PC-3 (cell line): ENCODE data around the gene STPG4. TPM values are rescaled to one million over a fixed set of nuclear protein-coding genes. Genes with fewer than 3 reads are reported as not detected.

ENCODE experiments used
- ATAC-seq: fragments of 200-7000 bp; cut with Tn5 transposase; 2 replicates; pipeline ENCODE4 v1.9.1; 2020; ENCODE audit warnings: mild to moderate bottlenecking, moderate library complexity
- BruUV-seq: library from RNA; stranded (reverse); fragments of 400-500 nt; replicated peaks from 2 replicates; lab custom pipeline; 2021; lab: Mats Ljungman, UMichigan
- CTCF ChIA-PET: fragments of 300-600 bp; sonication (Branson Sonifier 250); formaldehyde crosslinking; loops from one replicate; lab custom pipeline; 2022; ENCODE audit warnings: antibody characterized with exemption; lab: Charles Lee
- POLR2A ChIA-PET: fragments of 300-600 bp; sonication (Branson Sonifier 250); formaldehyde crosslinking; loops from one replicate; lab custom pipeline; 2022; ENCODE audit warnings: antibody characterized with exemption; ENCODE audit not compliant: unreplicated experiment; lab: Charles Lee
- DNase-seq: peaks from one replicate; pipeline ENCODE4 v3.0.0-alpha.2; 2015
- H2AFZ ChIP-seq: fragments of 300-600 bp; sonication (generic); 2 replicates; pipeline ENCODE4 v1.6.0; 2016; ENCODE audit warnings: antibody characterized with exemption, low read length
- H3F3A ChIP-seq: fragments of 300-600 bp; sonication (generic); one replicate; pipeline ENCODE4 v1.6.0; 2017; ENCODE audit warnings: antibody characterized with exemption, low read length, control low read depth, mild to moderate bottlenecking; ENCODE audit not compliant: unreplicated experiment
- H3K27ac ChIP-seq: fragments of 300-600 bp; sonication (generic); 2 replicates; pipeline ENCODE4 v1.5.1; 2016; ENCODE audit warnings: mild to moderate bottlenecking, low read length
- H3K27me3 ChIP-seq: fragments of 300-600 bp; sonication (generic); 2 replicates; pipeline ENCODE4 v1.6.1; 2016; ENCODE audit warnings: low read length, mixed read lengths
- H3K36me3 ChIP-seq: fragments of 300-600 bp; sonication (generic); 2 replicates; pipeline ENCODE4 v1.6.1; 2016; ENCODE audit warnings: low read depth, mixed run types, low read length, mixed read lengths
- H3K4me1 ChIP-seq: fragments of 300-600 bp; sonication (generic); 2 replicates; pipeline ENCODE4 v1.5.1; 2016; ENCODE audit warnings: low read length; ENCODE audit not compliant: insufficient read depth
- H3K4me2 ChIP-seq: fragments of 300-600 bp; sonication (generic); 2 replicates; pipeline ENCODE4 v1.6.0; 2016; ENCODE audit warnings: low read length
- H3K4me3 ChIP-seq: fragments of 300-600 bp; sonication (generic); 2 replicates; pipeline ENCODE4 v1.5.1; 2016; ENCODE audit warnings: mild to moderate bottlenecking, low read length, mixed read lengths
- H3K79me2 ChIP-seq: fragments of 300-600 bp; sonication (generic); 2 replicates; pipeline ENCODE4 v1.6.1; 2017; ENCODE audit warnings: low read length, mixed read lengths
- H3K9ac ChIP-seq: fragments of 300-600 bp; sonication (generic); 2 replicates; pipeline ENCODE4 v1.6.0; 2016; ENCODE audit warnings: mild to moderate bottlenecking, low read length
- H3K9me2 ChIP-seq: fragments of 300-600 bp; sonication (generic); replicated peaks from 2 replicates; pipeline ENCODE4 v1.6.1; 2016; ENCODE audit warnings: mixed run types, low read length, mixed read lengths
- H3K9me3 ChIP-seq: fragments of 300-600 bp; sonication (generic); 2 replicates; pipeline ENCODE4 v1.6.1; 2016; ENCODE audit warnings: low read length, mixed read lengths
- H4K20me1 ChIP-seq: fragments of 300-600 bp; sonication (generic); 2 replicates; pipeline ENCODE4 v1.6.1; 2016; ENCODE audit warnings: low read length, mixed read lengths
- EZH2 ChIP-seq: fragments of 300-600 bp; sonication (generic); IDR thresholded peaks from one replicate; pipeline ENCODE4 v1.6.1; 2017; ENCODE audit warnings: antibody characterized with exemption, mild to moderate bottlenecking, low read length; ENCODE audit not compliant: unreplicated experiment
- EZH2phosphoT487 ChIP-seq: fragments of 300-600 bp; sonication (generic); IDR thresholded peaks from 2 replicates; pipeline ENCODE4 v1.6.1; 2018; ENCODE audit warnings: mild to moderate bottlenecking, antibody characterized with exemption, low read length, borderline replicate concordance
- intact Hi-C: fragments of 100-400 bp; cut with micrococcal nuclease; formaldehyde crosslinking; loops from 2 replicates; pipeline ENCODE4 v1.9.0; 2023
- total RNA-seq: library from RNA; depleted of rRNA; stranded (reverse); fragments of >200 nt; gene quantifications from 2 replicates; pipeline ENCODE4 v1.2.3, GENCODE V29; 2014
- TF ChIP-seq, protein P1 (sequence below): fragments of 300-600 bp; sonication (generic); conservative IDR thresholded peaks from 2 replicates; pipeline ENCODE4 v1.5.1; 2017; ENCODE audit warnings: antibody characterized with exemption, low read depth, mild to moderate bottlenecking, low read length

STPG4 gene
- total RNA-seq, 1 experiment from 2014 or later: 2.4 TPM

DNA sequence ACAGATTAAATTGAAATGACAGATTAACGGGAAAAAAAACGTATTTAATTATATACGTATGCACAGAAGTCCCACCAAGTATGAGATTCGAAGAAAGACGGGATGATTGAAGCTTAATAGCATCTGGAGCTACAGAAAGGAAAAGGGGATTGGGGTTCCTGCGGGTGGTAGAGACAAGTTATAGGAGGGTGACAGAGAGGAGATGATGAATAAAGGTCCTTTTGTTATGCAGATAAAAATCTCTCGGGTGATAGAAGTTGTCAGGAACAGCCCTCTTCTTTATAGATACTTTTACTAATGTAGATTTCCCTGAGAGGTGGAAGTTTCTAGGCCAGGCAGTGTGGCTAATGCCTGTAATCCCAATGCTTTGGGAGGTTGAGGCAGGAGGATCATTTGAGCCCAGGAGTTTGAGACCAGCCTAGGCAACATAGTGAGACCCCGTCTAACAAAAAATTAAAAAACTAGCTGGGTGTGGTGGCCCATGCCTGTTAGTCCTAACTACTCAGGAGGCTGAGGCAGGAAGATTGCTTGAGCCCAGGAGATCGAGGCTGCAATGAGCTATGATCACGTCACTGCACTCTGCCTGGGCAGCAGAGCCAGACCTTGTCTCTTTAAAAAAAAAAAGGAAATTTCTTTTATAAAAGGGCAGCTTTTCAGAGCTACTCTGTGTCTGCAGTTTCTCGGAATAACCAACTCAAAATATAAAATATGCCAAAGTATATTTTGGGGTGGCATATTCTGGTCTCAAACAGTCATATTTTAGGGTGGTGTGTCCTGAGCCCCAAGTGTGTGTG is 113.0 kb downstream of the STPG4 start:
- no peak overlapping the region for H2AFZ ChIP-seq
- no peak for DNase-seq
- intact Hi-C loops: loop anchor here (2.0 kb wide), 1 partner anchor 35 kb away; no protein-coding TSS in a partner anchor
- 0 out of 2 replicates have a peak, but pooled peaks cover 4% of the 10 kb centered on the region for H3K79me2 ChIP-seq
- H3K9me3 ChIP-seq: no peaks in the 10 kb centered on the region
- POLR2A ChIA-PET: interaction anchor here (0.6 to 1.6 kb wide), 2 partner anchors 25 to 130 kb away, joined by 4 to 5 read pairs; no protein-coding TSS in a partner anchor
- BruUV-seq: no TSS peak
- peaks cover 17% of the 10 kb centered on the region for H3K36me3 ChIP-seq
- peak overlapping the region; percentile 98 for H3K27ac ChIP-seq
- no peaks in the 10 kb centered on the region for H3K9me2 ChIP-seq
- peaks cover 50% of the 10 kb centered on the region for H3K4me1 ChIP-seq
- CTCF ChIA-PET: interaction anchor here (0.6 to 0.7 kb wide), 3 partner anchors 26 to 281 kb away, joined by 3 to 4 read pairs (median 3); no protein-coding TSS in a partner anchor
- peak overlapping the region; percentile 74 for H3K9ac ChIP-seq
- peak overlapping the region; percentile 59; the same call in 1 of the 2 replicates for H3K4me3 ChIP-seq
- no peaks in the 10 kb centered on the region for H3K27me3 ChIP-seq
- H3F3A ChIP-seq: peaks cover 6% of the 10 kb centered on the region
- no peak for ATAC-seq
- H4K20me1 ChIP-seq: no peaks in the 10 kb centered on the region
- TF ChIP-seq EZH2phosphoT487 (no peak), EZH2 (no peak)
- TF ChIP-seq, protein P1, sequence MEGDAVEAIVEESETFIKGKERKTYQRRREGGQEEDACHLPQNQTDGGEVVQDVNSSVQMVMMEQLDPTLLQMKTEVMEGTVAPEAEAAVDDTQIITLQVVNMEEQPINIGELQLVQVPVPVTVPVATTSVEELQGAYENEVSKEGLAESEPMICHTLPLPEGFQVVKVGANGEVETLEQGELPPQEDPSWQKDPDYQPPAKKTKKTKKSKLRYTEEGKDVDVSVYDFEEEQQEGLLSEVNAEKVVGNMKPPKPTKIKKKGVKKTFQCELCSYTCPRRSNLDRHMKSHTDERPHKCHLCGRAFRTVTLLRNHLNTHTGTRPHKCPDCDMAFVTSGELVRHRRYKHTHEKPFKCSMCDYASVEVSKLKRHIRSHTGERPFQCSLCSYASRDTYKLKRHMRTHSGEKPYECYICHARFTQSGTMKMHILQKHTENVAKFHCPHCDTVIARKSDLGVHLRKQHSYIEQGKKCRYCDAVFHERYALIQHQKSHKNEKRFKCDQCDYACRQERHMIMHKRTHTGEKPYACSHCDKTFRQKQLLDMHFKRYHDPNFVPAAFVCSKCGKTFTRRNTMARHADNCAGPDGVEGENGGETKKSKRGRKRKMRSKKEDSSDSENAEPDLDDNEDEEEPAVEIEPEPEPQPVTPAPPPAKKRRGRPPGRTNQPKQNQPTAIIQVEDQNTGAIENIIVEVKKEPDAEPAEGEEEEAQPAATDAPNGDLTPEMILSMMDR: no peak
- H3K4me2 ChIP-seq: peak overlapping the region; percentile 86

DNA sequence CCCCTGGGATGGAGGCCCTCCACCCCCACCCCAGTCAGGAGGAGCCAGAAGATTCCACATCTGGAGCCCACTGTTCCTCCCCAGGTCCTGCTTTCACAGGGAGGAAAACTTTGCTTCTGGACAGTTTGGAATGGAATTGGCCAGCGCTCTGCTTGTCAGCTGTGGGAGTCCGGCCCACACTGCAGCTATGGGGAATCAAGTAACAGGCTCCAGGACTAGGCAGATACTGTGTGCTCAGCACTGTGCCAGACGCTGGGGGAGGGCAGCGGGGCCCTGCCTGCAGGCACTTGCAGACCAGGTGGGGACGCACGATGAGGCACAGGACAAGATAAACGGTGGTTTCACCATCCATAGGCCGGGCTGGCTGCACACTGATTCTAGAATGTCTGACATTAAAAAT is 114.0 kb downstream of the STPG4 start:
- no peaks in the 10 kb centered on the region for H4K20me1 ChIP-seq
- ChIA-PET POLR2A (no interaction called here), CTCF (no interaction called here)
- H3K79me2 ChIP-seq: 0 out of 2 replicates have a peak, but pooled peaks cover 4% of the 10 kb centered on the region
- H3K9ac ChIP-seq: no peak overlapping the region
- H2AFZ ChIP-seq: no peak overlapping the region
- DNase-seq: no peak
- peaks cover 51% of the 10 kb centered on the region for H3K4me1 ChIP-seq
- H3K9me3 ChIP-seq: no peaks in the 10 kb centered on the region
- H3K9me2 ChIP-seq: no peaks in the 10 kb centered on the region
- peaks cover 6% of the 10 kb centered on the region for H3F3A ChIP-seq
- no peaks in the 10 kb centered on the region for H3K27me3 ChIP-seq
- H3K36me3 ChIP-seq: peaks cover 13% of the 10 kb centered on the region
- no peak overlapping the region for H3K4me3 ChIP-seq
- intact Hi-C loops: no loop called here
- TF ChIP-seq EZH2 (no peak), EZH2phosphoT487 (no peak)
- TF ChIP-seq, protein P1: no peak
- ATAC-seq: no peak
- no peak overlapping the region for H3K27ac ChIP-seq
- no TSS peak for BruUV-seq
- H3K4me2 ChIP-seq: no peak overlapping the region

DNA sequence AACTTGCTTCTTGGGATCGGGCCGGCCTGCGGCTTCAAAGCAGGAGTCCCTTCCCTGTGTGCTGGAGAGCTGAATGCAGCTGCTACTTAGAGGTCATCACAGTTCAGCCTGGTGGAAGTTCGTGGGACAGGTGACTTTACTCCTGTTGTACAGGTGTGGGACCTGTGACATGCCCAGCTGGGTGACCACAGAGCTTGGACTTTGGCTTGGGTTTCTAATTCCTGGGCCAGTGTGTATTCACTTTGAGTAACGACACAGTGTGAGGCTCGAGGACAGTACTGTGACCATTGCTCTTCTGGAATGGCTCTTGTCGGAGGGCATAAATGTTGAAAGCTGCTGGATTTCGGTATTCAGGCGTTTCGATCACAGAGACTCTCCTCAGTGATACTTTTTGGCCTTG is 114.5 kb downstream of the STPG4 start:
- H3K27me3 ChIP-seq: no peaks in the 10 kb centered on the region
- ATAC-seq (no peak), DNase-seq (no peak)
- peaks cover 55% of the 10 kb centered on the region for H3K4me1 ChIP-seq
- 0 out of 2 replicates have a peak, but pooled peaks cover 4% of the 10 kb centered on the region for H3K79me2 ChIP-seq
- H3K9ac ChIP-seq: no peak overlapping the region
- no peaks in the 10 kb centered on the region for H3K9me3 ChIP-seq
- no peak overlapping the region for H3K4me2 ChIP-seq
- no peak overlapping the region for H3K4me3 ChIP-seq
- H3F3A ChIP-seq: peaks cover 6% of the 10 kb centered on the region
- no peaks in the 10 kb centered on the region for H3K9me2 ChIP-seq
- no TSS peak for BruUV-seq
- H3K36me3 ChIP-seq: peaks cover 9% of the 10 kb centered on the region
- H2AFZ ChIP-seq: no peak overlapping the region
- no peak overlapping the region for H3K27ac ChIP-seq
- CTCF ChIA-PET: no interaction called here
- TF ChIP-seq, protein P1: no peak
- no peaks in the 10 kb centered on the region for H4K20me1 ChIP-seq
- POLR2A ChIA-PET: no interaction called here
- intact Hi-C loops: no loop called here
